Smooth muscle cell (in vitro differentiated cells): ENCODE data around the gene SLC22A4. TPM values are rescaled to one million over a fixed set of nuclear protein-coding genes. Genes with fewer than 3 reads are reported as not detected.

Experiments
- DNase-seq: peaks from one replicate; lab custom pipeline; 2025; ENCODE audit not compliant: unreplicated experiment; lab: John Stamatoyannopoulos, UW
- H2AFZ ChIP-seq: fragments of 200-600 bp; sonication (generic); 2 replicates; pipeline ENCODE4 v1.6.0; 2016; ENCODE audit warnings: antibody characterized with exemption, low read depth, mild to moderate bottlenecking
- H3F3A ChIP-seq: fragments of 200-600 bp; sonication (generic); 2 replicates; pipeline ENCODE4 v1.6.0; 2017; ENCODE audit warnings: antibody characterized with exemption, low read depth
- H3K27ac ChIP-seq: fragments of 200-600 bp; sonication (generic); 2 replicates; pipeline ENCODE4 v1.5.1; 2016; ENCODE audit warnings: low read depth, mild to moderate bottlenecking
- H3K27me3 ChIP-seq: fragments of 200-600 bp; sonication (generic); 2 replicates; pipeline ENCODE4 v1.6.1; 2016; ENCODE audit warnings: low read depth, mild to moderate bottlenecking
- H3K36me3 ChIP-seq: fragments of 200-600 bp; sonication (generic); 2 replicates; pipeline ENCODE4 v1.5.1; 2016; ENCODE audit warnings: low read depth
- H3K4me1 ChIP-seq: fragments of 200-600 bp; sonication (generic); 2 replicates; pipeline ENCODE4 v1.5.1; 2016; ENCODE audit warnings: low read depth
- H3K4me2 ChIP-seq: fragments of 200-600 bp; sonication (generic); 2 replicates; pipeline ENCODE4 v1.6.0; 2016; ENCODE audit warnings: mild to moderate bottlenecking
- H3K4me3 ChIP-seq: fragments of 200-600 bp; sonication (generic); 2 replicates; pipeline ENCODE4 v1.5.1; 2016; ENCODE audit warnings: mild to moderate bottlenecking
- H3K79me2 ChIP-seq: fragments of 200-600 bp; sonication (generic); 2 replicates; pipeline ENCODE4 v1.6.0; 2016; ENCODE audit warnings: low read depth, mild to moderate bottlenecking
- H3K9ac ChIP-seq: fragments of 200-600 bp; sonication (generic); 2 replicates; pipeline ENCODE4 v1.6.0; 2016; ENCODE audit warnings: low read depth
- H3K9me3 ChIP-seq: fragments of 200-600 bp; sonication (generic); replicated peaks from 2 replicates; pipeline ENCODE4 v1.5.1; 2016; ENCODE audit warnings: low read depth
- H4K20me1 ChIP-seq: fragments of 200-600 bp; sonication (generic); 2 replicates; pipeline ENCODE4 v1.6.0; 2016; ENCODE audit warnings: low read depth
- CTCF ChIP-seq: fragments of 200-600 bp; sonication (generic); IDR thresholded peaks from 2 replicates; pipeline ENCODE4 v1.5.1; 2017; ENCODE audit warnings: borderline replicate concordance, mild to moderate bottlenecking, antibody characterized with exemption; ENCODE audit not compliant: insufficient read depth, poor library complexity, severe bottlenecking
- WGBS: methylation state at CpG from one replicate; pipeline ENCODE4 v1.1.7; 2016; ENCODE audit warnings: low lambda C conversion rate; 5-methylcytosine and 5-hydroxymethylcytosine counted together
- polyA plus RNA-seq: library from polyadenylated mRNA; unstranded; fragments of >200 nt; fragmentation: Nextera tagmentation; extraction: Ambion mirVana; gene quantifications from 2 replicates; pipeline ENCODE4 v1.2.1, GENCODE V29; 2016
- total RNA-seq: library from RNA; depleted of rRNA; stranded (reverse); fragments of >200 nt; gene quantifications from 2 replicates; pipeline ENCODE4 v1.2.3, GENCODE V29; 2014

SLC22A4 gene
- total and polyA plus RNA-seq, 2 experiments from 2014 or later = 3.1 to 3.8 TPM

GRCh38 chr5:132305420-132305819 is 11.2 kb downstream of the SLC22A4 start:
- Histone ChIP-seq H3K27me3 (no peaks in the 10 kb centered on the region), H3K9ac (no peak overlapping the region), H3K9me3 (no peaks in the 10 kb centered on the region), H3K4me2 (no peak overlapping the region), H3K4me1 (no peaks in the 10 kb centered on the region), H3K4me3 (no peak overlapping the region), H2AFZ (no peak overlapping the region), H4K20me1 (no peaks in the 10 kb centered on the region), H3K36me3 (no peaks in the 10 kb centered on the region), H3K79me2 (no peaks in the 10 kb centered on the region), H3F3A (no peaks in the 10 kb centered on the region), H3K27ac (no peak overlapping the region)
- WGBS = 85% methylated on average over 2 of the region's 2 CpGs
- no peak for TF ChIP-seq CTCF
- DNase-seq = no peak

- Histone ChIP-seq H2AFZ (no peak overlapping the region), H3K4me3 (no peak overlapping the region), H3K4me1 (no peaks in the 10 kb centered on the region), H3K36me3 (no peaks in the 10 kb centered on the region), H3F3A (no peaks in the 10 kb centered on the region), H3K27ac (no peak overlapping the region), H3K27me3 (no peaks in the 10 kb centered on the region), H3K9me3 (no peaks in the 10 kb centered on the region), H4K20me1 (no peaks in the 10 kb centered on the region), H3K79me2 (no peaks in the 10 kb centered on the region), H3K4me2 (no peak overlapping the region), H3K9ac (no peak overlapping the region)
- no peak for TF ChIP-seq CTCF
- 86% methylated on average over 4 of the region's 4 CpGs for WGBS
- DNase-seq = no peak
These were observed 14.5 kb downstream of the SLC22A4 start for GRCh38 chr5:132308701-132309100.

GRCh38 chr5:132309679-132310078 is 15.5 kb downstream of the SLC22A4 start:
- Histone ChIP-seq H3K4me3 (no peak overlapping the region), H3K9ac (no peak overlapping the region), H3K4me2 (no peak overlapping the region), H3K79me2 (no peaks in the 10 kb centered on the region), H3K36me3 (no peaks in the 10 kb centered on the region), H3K27ac (no peak overlapping the region), H4K20me1 (no peaks in the 10 kb centered on the region), H3K27me3 (no peaks in the 10 kb centered on the region), H3K9me3 (no peaks in the 10 kb centered on the region), H2AFZ (no peak overlapping the region), H3F3A (no peaks in the 10 kb centered on the region), H3K4me1 (no peaks in the 10 kb centered on the region)
- TF ChIP-seq CTCF = no peak
- DNase-seq = no peak

GRCh38 chr5:132310141-132310834 is 16.1 kb downstream of the SLC22A4 start:
- Histone ChIP-seq H3K9ac (no peak overlapping the region), H3K9me3 (no peaks in the 10 kb centered on the region), H3K4me1 (no peaks in the 10 kb centered on the region), H3K79me2 (no peaks in the 10 kb centered on the region), H4K20me1 (no peaks in the 10 kb centered on the region), H3K4me3 (no peak overlapping the region), H3K4me2 (no peak overlapping the region), H3K36me3 (no peaks in the 10 kb centered on the region), H3K27ac (no peak overlapping the region), H3F3A (no peaks in the 10 kb centered on the region), H3K27me3 (no peaks in the 10 kb centered on the region), H2AFZ (no peak overlapping the region)
- DNase-seq = no peak
- WGBS = 82% methylated on average over 11 of the region's 11 CpGs
- TF ChIP-seq CTCF = no peak
